GM19328 (cell line): ENCODE results near the gene NR4A3.
"Not testable (repeated sequence)": the region's sequence is repeated elsewhere in the genome, so short reads cannot be mapped to it uniquely, and the experiment has no call there.

ENCODE experiments used
- ATAC-seq: cut with Tn5 transposase; IDR thresholded peaks from one replicate; pipeline ENCODE4 v1.9.1; 2021; ENCODE audit warnings: mild to moderate bottlenecking, moderate library complexity; ENCODE audit not compliant: unreplicated experiment

The NR4A3 gene

DNA sequence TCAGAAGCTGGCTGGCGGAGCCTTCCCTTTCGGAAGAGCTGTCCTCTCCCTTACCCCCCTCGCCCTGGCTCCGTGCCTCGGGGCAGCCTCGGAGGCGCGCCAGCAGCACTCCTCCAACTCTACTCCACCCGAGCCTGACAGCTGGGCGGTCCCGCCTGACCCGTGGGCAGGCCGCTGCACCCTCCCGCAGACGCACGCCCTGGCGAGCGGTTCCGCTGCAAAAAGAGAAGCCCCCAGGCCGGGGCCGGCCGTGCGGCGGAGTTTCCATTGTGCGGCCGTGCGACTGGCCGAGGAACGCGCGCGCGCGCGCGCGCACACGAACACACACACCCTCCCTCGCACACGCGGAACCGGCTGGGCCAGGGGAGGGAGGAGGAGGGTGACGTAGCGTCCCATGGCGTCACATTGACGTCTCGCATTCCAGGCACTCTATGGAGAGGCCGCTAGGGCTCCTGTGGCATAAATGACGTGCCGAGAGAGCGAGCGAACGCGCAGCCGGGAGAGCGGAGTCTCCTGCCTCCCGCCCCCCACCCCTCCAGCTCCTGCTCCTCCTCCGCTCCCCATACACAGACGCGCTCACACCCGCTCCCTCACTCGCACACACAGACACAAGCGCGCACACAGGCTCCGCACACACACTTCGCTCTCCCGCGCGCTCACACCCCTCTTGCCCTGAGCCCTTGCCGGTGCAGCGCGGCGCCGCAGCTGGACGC, at the start of gene NR4A3:
Gene NR4A3 (plus strand): TSS at position 490 of the 713 bp plus-strand sequence. CDS start 6,158 bp downstream, outside the sequence.
- peak; percentile 29 for ATAC-seq

- no peak for ATAC-seq
Observed at GRCh38 chr9:99773468-99774138, 48.1 kb upstream of the NR4A3 start.

- ATAC-seq: no peak
Observed at GRCh38 chr9:99778308-99778707, 43.4 kb upstream of the NR4A3 start.

DNA sequence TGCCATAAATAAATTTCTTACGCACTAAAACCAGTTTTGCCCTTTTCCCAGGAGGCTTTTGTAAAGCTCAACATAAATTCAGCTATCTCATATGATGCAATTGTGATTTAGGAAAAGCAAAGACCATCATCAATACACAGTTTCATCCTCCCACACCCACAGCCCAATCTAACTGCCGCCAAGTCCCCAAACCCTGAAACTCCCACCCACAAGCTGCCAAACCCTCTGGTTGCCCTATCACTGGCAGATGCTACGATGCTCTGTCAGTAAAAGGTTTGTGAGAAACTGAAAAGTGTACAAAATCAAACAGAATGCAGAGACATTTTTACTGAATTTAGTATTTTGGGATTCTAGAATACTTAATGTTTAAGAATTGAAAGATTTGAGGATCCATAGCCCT, 42.8 kb upstream of the NR4A3 start:
- ATAC-seq: no peak

- ATAC-seq: no peak
Observed at GRCh38 chr9:99779277-99779676, 42.4 kb upstream of the NR4A3 start.

DNA sequence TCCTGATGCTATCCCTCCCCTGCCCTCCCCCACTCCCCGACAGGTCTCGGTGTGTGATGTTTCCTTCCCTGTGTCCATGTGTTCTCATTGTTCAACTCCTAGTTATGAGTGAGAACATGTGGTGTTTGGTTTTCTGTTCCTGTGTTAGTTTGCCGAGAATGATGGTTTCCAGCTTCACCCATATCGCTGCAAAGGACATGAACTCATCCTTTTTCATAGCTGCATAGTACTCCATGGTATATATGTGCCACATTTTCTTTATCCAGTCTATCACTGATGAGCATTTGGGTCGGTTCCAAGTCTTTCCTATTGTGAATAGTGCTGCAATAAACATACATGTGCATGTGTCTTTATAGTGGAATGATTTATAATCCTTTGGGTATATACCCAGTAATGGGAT, 39.3 kb upstream of the NR4A3 start:
- not testable (repeated sequence) for ATAC-seq

GRCh38 chr9:99782962-99783718, 38.5 kb upstream of the NR4A3 start:
- ATAC-seq: no peak

DNA sequence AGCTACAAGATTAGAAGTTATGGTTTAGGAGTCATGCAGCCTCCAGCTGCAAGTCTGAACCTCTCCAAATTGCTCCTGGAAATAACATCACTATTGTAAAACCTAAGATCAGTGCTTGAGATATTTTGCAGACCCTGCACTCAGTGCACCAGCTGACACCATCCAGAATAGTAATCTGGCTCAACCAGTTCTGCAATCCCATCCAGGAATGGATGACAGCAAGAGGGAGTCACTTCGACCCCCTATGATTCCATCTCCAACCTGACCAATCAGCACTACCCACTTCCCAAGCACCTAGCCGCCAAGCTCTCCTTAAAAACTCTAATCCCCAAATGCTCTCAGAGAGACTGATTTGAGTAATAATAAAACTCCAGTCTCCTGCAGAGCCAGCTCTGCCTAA, 37.9 kb upstream of the NR4A3 start:
- ATAC-seq: no peak

DNA sequence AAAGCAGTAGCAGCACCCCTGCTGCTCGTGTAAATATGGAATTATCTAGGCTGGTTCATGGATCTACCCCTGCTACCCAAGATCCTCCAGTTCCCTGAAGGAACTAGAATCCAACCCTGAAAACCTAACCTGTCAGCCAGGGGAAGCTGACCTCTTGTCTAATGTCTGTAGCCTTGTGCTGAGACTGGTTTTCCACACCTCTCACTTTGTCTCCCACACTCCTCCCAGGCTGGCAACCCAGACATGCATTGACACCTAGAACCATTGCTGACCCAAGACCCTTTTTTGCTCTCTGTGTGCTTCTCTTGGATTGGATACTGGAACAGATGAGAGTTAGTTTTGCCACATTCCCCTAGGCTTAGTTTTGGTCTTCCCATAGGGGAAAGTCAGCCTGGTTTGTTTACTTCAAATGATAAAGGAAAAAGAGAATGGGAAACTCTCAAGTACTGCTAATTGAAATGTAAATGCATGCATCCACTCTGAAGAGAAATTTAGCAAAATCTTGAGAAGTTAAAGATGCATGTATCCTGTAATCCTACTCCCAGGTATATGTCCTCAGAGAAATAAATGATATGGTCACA, 36.6 kb upstream of the NR4A3 start:
- ATAC-seq: no peak

GRCh38 chr9:99787556-99787955, 34.1 kb upstream of the NR4A3 start:
- no peak for ATAC-seq

- no peak for ATAC-seq
Observed at GRCh38 chr9:99793528-99793927, 28.2 kb upstream of the NR4A3 start.

- ATAC-seq: no peak
Observed at GRCh38 chr9:99796231-99796630, 25.5 kb upstream of the NR4A3 start.

GRCh38 chr9:99801775-99802174, 19.9 kb upstream of the NR4A3 start:
- no peak for ATAC-seq

DNA sequence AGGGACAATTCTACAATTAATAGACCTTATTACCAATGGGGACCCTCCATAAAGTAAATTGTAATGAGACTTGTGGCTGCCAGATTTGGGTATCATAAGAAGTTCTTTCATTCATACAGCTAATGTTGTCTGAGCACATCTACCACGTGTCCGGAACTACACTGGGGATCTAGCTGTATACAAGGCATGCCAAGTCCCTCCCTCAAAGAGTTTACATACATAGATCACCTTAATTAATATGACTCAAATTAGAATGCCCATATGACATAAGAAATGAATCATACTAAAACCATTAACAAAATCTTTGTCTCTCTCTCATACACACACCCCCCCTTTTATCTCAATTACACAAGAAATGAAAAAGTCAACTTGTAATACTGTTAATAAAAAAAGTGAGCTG, 18.0 kb upstream of the NR4A3 start:
- ATAC-seq: no peak

DNA sequence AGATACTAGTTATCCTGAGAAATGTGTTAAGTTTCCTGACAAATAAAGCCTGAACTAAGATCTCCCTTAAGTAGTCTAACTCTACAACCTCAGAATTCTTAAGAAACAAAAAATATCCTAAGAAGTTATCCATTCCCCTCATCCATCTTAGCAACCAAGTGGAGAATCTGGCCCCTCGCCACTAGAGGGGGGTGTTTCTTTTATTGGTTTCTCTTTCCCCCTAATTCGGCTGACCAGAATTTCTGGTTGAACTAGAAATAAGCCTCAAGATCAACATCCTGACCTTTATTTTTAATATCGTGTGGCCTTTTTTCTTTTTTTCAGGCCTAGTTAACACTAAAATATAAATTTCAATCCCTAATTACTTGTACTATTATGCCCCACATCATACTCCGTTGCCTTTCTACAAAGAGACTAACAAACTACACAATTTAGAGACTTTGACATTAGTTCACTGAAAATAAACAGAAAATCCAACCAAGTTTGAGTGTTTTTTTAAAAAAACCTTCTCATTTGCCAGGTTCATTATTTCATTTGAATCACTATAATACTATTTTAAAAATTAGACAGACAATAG, 14.3 kb upstream of the NR4A3 start:
- ATAC-seq: no peak

- no peak for ATAC-seq
Observed at GRCh38 chr9:99807956-99808355, 13.7 kb upstream of the NR4A3 start.

GRCh38 chr9:99808454-99808853, 13.2 kb upstream of the NR4A3 start:
- no peak for ATAC-seq

DNA sequence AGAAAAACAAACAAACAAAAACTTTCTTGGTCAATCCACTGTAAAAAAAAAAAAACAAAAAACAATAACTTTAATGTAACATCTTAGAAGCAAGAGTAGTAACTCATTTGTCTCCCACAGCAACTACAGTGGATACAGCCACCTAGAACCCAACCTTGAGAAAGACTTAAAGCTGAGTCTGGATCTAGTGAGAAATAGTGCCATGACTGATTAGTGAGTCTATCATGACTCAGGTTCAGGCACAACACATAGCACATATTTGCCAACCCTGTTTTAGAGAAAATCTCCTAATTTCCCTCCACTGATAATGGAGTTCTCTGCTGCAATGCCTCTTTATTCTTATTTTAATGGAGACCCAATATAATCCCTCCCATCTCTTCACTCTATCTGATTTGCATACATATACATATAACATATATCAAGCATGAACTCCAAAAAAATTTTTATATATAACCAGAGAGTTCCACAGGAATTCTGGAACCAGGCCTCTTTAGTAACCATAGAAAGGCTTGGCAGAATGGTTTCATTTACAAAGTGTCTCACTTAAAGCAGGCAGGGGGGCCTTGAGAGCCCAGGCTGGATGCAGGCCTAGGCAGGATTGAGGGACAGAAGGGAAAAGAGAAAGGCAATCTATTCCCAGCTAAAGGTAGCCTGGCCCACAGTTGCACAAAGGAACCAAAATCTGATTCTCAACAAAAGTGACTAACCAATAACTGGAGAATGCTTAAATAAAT, 11.9 kb upstream of the NR4A3 start:
- no peak for ATAC-seq

DNA sequence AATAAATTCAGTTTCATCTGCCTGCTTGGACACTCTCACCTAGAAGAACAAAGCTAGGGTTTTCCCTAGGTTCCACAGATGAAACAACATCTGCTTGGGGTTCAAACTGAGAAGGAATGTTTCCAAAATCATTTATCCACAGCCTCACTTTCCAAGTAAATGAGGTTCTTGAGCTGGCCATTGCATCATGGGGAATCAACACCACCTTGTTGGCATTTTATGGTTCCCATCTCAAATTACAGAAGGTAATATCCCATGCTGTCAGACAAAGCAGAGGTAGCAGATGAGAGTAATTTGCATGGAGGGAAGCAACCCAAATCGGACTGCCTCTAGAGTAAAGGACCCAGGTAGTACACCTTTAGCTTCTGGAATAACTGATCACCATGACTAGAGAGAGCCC, 10.5 kb upstream of the NR4A3 start:
- no peak for ATAC-seq

- no peak for ATAC-seq
Observed at GRCh38 chr9:99811598-99812383, 9.9 kb upstream of the NR4A3 start.
